Measurements from ENCODE around the gene PABPN1L.
"Not testable (repeated sequence)": the region's sequence is repeated elsewhere in the genome, so short reads cannot be mapped to it uniquely, and the experiment has no call there.

The PABPN1L gene

DNA sequence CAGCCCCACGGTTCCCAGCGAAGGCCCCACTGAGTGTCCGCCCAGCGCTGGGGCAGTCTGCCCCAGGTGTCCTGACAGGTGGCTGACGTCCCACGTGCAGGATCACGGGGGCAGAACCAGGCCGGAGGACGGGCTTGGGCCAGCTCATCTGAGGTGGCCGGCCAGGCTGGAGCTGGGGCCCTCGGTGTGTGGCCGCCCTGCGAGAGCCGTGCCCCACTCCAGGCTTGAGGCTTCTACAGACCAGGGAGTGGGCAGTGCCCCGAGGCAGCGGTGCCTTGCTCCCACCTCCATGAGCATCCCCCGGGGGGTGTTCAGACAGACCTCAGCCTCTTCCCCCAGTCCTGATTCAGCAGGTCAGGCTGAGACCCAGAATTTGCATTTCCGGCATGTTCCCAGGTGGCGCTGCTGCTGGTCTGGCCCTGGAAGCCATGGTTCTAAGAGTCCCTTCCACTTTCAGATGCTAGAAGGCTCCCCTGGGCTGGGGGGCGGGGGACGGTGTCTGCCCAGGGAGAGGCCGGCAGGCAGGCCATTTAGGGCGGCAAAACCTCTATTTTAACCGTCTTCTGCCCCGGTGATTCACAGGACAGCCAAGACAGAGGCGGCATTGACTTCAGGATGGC lies 35.4 kb upstream of the PABPN1L start:
- no peak for DNase-seq (ENCODE audit: low read depth)

DNA sequence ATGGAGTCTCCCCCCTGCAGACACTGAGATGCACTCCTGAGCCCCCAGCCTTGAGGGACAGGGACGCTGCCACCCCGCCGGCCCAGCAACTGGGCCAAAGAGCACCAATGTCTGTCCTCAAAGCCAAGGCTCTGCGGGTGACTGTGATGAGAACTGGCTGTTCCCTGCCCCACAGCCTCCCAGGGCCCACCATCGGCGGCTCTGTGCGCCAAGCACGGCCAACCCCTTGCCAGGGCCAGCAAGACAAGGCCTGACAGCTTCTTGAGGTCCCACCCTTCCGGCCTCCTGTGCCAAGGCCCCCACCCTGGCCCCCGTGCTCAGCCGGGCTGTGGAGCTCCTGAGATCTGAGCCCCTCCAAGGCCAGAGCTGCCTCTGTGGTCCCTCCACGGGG lies 34.2 kb upstream of the PABPN1L start:
- DNase-seq (ENCODE audit: low read depth): no peak

DNA sequence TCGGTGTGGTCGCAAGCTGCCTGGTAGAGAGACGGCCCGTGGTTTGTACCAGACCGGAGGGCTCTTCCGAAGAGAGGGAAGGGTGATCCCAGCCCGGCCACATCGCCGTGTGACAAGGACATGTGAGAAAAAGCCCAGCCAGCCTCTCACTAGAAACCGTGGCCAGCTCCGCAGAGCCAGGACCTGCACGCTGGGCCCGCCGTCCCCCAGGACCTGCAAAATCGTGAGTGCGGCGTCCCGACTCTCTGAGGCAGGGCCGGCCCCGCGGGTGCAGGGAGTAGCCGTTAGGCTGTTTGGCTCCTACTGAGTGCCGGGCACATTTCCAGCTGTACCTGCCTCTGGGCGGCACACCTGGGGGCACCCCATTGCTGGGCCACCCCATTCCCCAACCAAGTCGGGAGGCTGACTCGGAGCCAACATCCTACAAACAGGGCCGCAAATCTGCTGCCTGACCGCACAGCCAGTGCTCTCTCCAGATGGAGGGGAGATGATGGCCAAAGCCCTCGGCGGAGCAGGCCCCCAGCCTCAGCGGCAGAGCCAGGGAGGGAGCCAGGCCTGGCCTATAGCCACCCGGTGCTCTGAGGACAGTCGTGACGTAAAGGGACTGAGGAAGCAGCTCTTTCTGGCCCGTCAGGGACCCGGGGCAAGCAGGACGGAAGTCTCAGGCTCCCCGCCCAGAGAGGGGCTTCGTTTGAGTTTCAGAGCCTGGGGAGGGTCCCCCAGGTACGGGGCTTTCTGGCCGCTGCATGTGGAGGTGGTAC lies 33.6 kb upstream of the PABPN1L start:
- no peak for DNase-seq (ENCODE audit: low read depth)

DNA sequence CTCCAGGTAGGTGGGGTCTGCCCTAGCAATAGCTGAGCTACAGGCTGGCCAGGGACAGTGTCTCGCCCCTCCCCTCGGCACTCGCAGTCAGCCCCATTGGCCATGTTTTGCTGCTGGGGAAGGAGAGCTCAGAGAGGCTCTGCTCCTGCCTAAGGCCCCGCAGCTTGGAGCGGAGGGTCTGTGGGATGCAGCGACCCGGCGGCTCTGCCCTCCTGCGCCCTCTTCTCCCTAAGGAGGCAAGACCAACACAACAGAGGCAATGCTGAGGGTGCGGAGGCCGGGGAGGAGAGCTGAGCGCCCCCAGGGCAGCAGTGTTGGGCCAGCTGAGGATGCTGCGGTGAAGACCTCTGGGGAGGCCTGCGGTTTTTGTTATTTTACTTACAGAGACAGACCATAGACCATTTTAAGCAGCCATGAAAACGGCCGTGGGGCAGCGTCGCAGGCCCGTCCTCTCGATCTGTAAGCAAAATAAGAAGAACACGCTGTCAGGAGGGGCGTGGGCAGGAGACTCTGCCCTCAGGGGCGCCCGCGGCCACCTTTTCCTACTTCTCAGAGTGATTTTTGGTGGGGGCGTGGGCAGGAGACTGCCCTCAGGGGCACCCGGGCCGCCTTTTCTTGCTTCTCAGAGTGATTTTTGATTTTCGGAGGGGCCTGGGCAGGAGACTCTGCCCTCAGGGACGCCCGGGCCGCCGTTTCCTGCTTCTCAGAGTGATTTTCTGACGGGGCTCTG lies 31.4 kb upstream of the PABPN1L start:
- no peak for DNase-seq (ENCODE audit: low read depth)

DNA sequence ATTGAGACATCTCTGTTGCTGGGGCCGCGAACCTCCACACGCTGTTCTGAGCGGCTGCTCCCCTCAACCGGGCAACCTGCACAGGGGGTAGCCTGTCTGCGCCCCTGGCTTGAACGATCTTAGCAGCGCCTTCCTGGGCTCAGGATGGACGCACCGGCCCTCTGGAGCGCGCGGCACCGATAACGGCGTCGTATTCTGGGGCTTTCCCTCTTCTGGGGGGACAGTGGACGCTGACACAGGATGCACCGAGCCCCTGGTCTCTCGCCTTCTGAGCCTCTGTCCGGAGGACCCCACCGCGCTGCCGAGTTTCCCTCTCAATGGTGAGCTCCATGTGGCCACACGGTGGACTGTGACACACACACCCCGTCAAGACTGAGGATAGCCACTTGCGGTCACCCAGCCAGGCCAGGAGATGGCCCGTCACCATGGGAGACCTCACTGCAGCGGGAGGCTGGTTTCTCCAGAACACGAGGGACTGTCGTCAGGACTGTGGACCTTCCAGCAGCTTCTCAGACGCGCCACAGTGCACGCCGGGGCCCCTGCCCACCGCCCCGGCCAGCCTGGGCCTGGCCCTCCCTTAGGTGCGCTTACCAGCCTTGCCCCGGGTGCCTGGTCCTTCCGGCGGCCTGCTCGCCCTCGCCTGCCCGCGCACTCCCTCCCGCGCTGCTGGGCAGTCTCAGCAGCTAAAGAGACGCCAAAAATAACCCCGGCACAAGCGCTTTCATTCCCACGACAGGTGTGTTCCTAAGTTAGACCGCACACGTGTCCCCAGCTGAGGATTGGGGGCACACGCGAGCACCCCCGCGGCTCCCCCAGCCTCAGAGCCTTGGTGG lies 30.0 kb upstream of the PABPN1L start:
- DNase-seq (ENCODE audit: low read depth): no peak

- no peak for DNase-seq (ENCODE audit: low read depth)
Measured at GRCh38 chr16:88895335-88895734, 28.9 kb upstream of the PABPN1L start.

DNA sequence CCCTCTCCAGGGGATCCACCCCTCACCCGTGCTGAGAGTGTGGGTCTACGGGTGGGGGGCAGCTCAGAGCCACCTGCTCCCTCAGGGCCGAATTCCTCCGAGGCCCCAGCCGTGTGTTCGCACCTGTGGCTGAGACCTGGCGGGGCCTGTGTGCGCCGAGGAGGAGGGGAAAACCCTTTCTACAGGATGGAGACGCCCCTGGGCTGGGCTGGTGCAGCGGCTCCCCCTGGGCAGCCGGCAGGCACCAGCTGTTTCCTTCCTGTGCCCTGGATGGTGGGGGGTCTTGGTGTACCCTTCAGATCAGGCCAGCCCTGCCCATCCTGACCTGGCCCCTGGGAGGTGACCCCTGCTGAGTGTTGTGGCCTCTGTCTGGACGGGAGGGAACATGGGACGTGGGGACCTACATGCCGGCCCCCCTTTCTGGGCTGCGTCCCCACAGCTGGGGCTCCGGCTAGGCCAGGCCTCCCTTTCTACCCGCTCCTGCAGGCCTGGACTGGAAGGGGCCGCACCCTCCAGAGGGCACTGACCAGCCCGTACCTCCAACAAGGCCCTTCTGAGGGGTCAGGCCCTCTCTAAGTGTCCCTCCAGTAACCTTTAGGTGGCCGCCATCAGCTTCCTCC lies 28.3 kb upstream of the PABPN1L start:
- no peak for DNase-seq (ENCODE audit: low read depth)

GRCh38 chr16:88894266-88894665 lies 27.8 kb upstream of the PABPN1L start:
- not testable (repeated sequence) for DNase-seq (ENCODE audit: low read depth)

GRCh38 chr16:88893127-88893968 lies 26.9 kb upstream of the PABPN1L start:
- no peak for DNase-seq (ENCODE audit: low read depth)

DNA sequence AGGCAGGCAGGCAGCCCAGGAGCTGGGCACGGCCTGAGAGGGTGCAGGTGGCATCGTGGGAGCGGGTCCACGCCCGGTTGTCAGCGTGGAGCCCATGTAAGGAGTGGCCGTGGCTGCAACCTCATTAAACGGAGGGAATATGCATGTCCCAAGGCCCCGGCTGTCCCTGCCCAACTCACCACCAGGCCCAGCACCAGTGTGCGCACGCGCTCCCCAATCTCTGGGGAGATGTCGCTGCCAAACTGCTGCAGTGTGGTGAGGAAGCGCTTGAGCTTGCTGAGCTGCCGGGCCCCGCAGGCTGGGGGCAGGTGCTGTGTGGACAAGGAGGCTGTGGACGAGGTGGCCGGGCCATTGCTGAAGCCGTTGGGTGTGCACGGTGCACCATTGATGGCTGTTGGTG lies 25.6 kb upstream of the PABPN1L start:
- DNase-seq (ENCODE audit: low read depth): no peak

- no peak for DNase-seq (ENCODE audit: low read depth)
Measured at GRCh38 chr16:88891083-88891482, 24.6 kb upstream of the PABPN1L start.

DNA sequence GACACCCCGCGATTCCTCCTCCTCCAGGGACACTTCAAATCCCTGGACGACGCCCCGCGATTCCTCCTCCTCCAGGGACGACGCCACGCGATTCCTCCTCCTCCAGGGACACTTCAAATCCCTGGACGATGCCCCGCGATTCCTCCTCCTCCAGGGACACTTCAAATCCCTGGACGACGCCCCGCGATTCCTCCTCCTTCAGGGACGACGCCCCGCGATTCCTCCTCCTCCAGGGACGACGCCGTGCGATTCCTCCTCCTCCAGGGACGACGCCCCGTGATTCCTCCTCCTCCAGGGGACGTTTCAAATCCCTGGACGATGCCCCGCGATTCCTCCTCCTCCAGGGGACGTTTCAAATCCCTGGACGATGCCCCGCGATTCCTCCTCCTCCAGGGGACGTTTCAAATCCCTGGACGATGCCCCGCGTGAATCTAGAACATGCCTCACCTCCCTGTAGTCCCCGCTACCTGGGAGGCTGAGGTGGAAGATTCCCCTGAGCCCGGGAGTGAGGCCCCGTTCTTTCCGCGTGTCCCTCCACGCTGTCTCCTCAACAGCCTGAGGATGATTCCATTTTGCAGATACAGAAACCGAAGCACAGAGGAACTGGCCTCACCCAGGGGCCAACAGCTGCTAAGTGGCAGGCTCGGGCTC lies 23.4 kb upstream of the PABPN1L start:
- not testable (repeated sequence) for DNase-seq (ENCODE audit: low read depth)

DNA sequence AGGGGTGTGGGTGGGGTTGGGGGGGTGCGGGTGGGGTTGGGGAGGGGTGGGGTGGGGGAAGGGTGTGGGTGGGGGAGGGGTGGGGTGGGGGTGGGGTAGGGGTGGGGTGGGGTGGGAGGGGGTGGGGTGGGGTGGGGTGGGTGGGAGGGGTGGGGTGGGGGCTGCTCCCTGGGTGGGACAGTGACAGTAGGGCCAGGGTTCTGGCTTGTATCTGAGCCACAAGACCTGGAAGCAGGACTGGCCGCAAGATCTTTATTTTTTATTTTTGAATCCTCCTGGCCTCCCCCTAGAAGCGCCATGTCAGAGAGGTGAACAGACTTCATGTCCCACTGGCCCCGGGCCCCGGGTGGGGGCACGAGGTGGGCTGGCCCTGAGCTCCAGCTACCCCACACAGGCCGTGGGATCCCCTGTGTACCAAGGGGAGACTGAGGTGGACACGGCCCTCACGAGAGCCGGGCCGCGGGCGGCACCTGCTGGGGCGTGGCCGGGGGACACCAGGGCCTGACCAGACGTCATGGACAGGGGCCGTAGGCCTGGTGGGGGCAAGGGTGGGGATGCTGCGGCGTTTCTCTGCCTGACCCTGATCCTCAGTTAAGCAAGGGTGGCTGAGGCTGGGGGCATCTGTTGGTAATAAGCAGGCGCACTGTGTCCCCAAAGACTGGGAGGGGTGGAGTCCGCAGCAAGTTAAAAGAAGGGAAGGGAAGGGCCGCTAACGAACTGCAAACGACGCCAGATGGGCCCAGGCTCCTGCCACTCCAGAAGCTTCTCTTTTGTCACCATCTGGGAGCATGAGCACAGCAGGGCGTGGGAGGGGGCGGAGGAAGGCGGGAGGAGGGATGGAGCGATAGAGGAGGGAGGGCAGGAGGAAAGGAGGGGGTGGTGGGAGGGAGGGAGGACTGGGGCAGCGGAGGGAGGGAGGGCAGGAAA lies 22.3 kb upstream of the PABPN1L start:
- DNase-seq (ENCODE audit: low read depth): no peak

DNA sequence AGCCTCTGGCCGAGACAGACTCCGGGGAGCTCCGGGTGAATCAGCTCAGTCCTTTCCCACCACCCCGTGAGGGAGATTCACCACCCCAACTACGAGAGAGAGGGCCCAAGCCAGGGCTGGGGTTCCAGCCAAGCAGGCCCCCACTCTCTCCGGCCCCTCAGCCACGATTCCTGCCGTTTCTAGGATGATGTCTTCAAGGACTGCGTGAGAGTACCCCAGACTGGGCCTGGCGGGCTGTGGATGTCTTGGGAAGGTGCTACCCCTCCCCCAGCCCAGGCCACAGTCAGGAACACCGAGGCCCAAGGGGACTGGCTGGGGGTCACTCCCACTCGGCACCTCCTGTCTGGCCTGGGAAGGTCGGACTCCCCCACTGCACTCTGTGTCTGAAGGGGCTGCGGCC lies 21.6 kb upstream of the PABPN1L start:
- no peak for DNase-seq (ENCODE audit: low read depth)

DNA sequence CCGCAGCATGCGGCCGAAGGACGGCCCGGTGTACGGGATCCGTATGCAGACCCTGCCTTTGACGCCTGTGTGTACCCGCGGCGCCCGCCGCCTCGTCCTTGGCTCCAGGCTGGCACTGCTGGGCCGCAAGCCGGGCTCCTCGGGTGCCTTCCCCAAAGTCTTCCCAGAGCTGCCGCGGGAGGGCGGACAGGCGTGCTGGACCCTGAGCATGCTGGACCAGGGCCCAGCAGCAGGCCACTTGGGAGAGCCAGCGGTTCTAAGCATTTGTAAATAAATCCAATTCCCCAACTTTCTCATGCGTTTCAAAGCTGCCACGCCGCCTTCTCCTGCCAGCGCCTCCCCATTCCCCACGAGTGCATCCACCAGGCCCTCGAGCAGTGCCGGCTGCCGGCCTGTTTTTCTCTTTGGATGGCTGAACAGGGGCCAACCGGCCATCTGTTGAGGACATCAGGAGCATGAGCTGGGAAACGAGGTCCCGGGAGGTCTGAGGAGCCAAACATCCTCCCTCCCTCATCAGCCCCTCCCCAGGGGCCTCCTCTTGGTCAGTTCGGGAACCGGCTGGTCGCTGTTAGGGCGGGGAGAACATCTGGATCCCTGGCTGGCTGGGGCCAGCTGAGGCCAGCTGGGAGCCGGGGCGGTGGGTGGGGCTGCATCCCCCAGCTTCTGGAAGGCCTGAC lies 20.5 kb upstream of the PABPN1L start:
- DNase-seq (ENCODE audit: low read depth): no peak

DNA sequence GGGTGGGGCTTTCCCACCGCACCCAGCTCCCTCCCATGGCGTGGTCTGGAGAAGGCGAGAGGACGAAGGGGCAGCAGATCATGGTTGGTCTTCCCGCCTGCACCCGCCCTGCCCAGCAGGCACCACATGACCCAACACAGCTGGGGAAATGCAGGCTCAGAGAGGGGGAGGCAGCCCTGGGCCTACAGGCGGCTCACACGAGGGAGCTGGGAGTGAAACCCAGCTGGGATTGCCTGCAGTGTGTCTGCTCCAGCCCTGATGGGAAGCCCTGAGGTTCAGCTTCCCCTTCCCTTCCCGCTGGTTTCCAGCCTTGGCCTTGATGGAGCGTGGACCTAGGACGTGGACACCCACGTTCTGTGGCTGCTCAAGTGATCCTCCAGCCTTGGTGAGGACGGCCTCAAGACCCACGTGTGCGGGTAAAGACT lies 20.0 kb upstream of the PABPN1L start:
- no peak for DNase-seq (ENCODE audit: low read depth)

DNA sequence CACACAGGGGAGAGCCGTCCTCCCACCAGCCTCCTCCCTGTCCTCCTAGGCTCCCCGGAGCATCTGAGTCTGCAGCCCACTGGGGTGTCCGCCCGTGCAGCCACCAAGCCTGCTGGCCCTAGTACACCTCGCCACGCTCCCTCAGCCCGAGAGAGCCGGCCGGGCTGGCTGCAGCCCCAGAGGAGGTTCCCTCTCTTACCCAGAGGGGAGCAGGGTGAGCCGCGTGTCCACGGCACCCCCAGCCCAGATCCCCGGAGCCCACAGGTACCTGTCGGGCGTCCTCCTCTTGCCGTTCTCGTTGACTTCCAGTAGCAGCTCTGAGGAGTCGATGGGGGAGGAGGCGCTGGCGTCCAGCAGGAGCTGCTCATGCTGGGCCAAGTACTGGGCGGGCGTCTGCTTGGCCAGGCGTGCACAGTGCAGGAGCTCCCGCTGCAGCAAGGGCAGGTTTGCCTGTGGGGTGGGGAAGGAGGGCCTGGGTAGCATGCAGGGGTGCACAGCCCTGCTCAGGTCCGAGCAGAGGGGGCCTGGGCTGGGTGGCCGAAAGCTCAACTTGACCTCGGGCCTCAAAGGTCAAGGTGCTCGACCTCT lies 19.3 kb upstream of the PABPN1L start:
- no peak for DNase-seq (ENCODE audit: low read depth)

DNA sequence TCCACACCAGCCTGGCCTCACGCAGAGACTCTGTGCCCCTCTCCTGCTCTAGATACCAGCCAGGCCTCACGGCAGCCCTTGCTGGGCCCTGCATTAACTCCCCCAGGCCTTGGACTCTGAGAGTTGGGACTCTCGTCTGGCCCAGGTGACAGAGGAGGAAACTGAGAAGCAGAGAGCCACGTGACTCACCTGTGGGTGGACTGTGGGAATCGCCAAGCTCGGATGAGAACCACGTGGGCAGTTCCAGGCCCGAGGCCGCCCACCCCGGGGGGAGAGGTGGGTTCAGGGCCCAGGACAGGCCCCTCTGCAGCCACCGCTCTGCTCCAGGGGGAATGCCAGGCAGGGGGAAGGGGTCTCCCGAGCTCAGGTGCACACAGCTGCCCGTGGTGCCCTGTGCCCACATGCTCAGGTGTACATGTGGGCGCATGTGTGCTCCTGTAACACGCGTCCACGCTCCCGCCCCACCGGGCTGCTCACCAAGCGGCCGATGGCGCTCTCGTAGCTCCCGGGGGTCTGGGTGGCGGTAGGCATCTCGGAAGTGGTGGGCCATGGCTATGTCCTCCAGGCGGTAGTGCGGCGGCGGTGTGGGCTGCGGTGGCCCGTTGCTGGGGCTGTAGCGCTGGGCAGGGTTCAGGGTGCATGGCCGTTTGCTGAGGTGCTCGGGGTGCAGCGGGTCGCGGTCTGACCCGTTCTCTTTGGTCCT lies 18.3 kb upstream of the PABPN1L start:
- no peak for DNase-seq (ENCODE audit: low read depth)

Data from activated T-cell treated with anti-CD3 and anti-CD28 coated beads for 24 hours (primary cell).